Panc1 (cell line): ENCODE data around the gene NPDC1. TPM values are rescaled to one million over a fixed set of nuclear protein-coding genes. Genes with fewer than 3 reads are reported as not detected.

Experiments used
- ATAC-seq: fragments of 200-7000 bp; cut with Tn5 transposase; 2 replicates; pipeline ENCODE4 v1.9.1; 2020; ENCODE audit warnings: mild to moderate bottlenecking, moderate library complexity
- BruUV-seq: library from RNA; stranded (reverse); fragments of 400-500 nt; replicated peaks from 2 replicates; lab custom pipeline; 2021; lab: Mats Ljungman, UMichigan
- CTCF ChIA-PET: fragments of 300-600 bp; sonication (Branson Sonifier 250); formaldehyde crosslinking; loops from one replicate; lab custom pipeline; 2022; ENCODE audit warnings: antibody characterized with exemption; lab: Charles Lee
- POLR2A ChIA-PET: fragments of 300-600 bp; sonication (Branson Sonifier 250); formaldehyde crosslinking; loops from one replicate; lab custom pipeline; 2022; ENCODE audit warnings: antibody characterized with exemption; lab: Charles Lee
- DNase-seq: peaks from one replicate; pipeline ENCODE4 v3.0.0-alpha.2; 2010; ENCODE audit warnings: low read depth, low spot score
- H3K27ac ChIP-seq: 2 replicates; pipeline ENCODE4 v1.5.1; 2011; ENCODE audit warnings: mild to moderate bottlenecking, low read length, inconsistent platforms
- H3K27me3 ChIP-seq: fragments of 200-500 bp; sonication (Bioruptor generic); 2 replicates; pipeline ENCODE4 v1.6.0; 2014; ENCODE audit warnings: low read length, inconsistent platforms; ENCODE audit not compliant: control insufficient read depth, insufficient read depth
- H3K36me3 ChIP-seq: fragments of 200-500 bp; sonication (Bioruptor generic); 2 replicates; pipeline ENCODE4 v1.5.1; 2014; ENCODE audit warnings: inconsistent platforms, mild to moderate bottlenecking, low read length, moderate library complexity; ENCODE audit not compliant: control insufficient read depth, insufficient read depth
- H3K4me1 ChIP-seq: 2 replicates; pipeline ENCODE4 v1.5.1; 2011; ENCODE audit warnings: inconsistent platforms, mild to moderate bottlenecking, low read length, moderate library complexity; ENCODE audit not compliant: control insufficient read depth, insufficient read depth
- H3K4me3 ChIP-seq, 2 experiments: 2 replicates each; pipeline ENCODE4 v1.5.1; 2011 to 2012; ENCODE audit warnings: low read depth in 2 of 2, low read length in 2 of 2, mild to moderate bottlenecking in 2 of 2, inconsistent platforms in 1 of 2, moderate library complexity in 1 of 2
- H3K9me3 ChIP-seq: fragments of 200-500 bp; sonication (Bioruptor generic); 2 replicates; pipeline ENCODE4 v1.5.1; 2014; ENCODE audit warnings: low read depth, mild to moderate bottlenecking, inconsistent platforms, low read length, moderate library complexity; ENCODE audit not compliant: control insufficient read depth, insufficient read depth
- POLR2AphosphoS5 ChIP-seq: IDR thresholded peaks from 2 replicates; pipeline ENCODE4 v1.6.1; 2012; ENCODE audit warnings: mild to moderate bottlenecking, low read depth, low read length, moderate library complexity
- SIN3A ChIP-seq: IDR thresholded peaks from 2 replicates; pipeline ENCODE4 v1.6.1; 2012; ENCODE audit warnings: low read depth, mild to moderate bottlenecking, low read length, moderate library complexity, borderline replicate concordance; ENCODE audit not compliant: insufficient read depth
- TCF7L2 ChIP-seq: IDR thresholded peaks from 2 replicates; pipeline ENCODE4 v1.6.1; 2011; ENCODE audit warnings: mild to moderate bottlenecking, low read depth, low read length, inconsistent platforms
- in situ Hi-C: cut with HindIII; loops from 2 replicates; pipeline ENCODE4 v1.10.0; 2016; ENCODE audit warnings: low sequenced_read_pairs, low pct_unique_long_range_greater_than_20kb
- intact Hi-C: fragments of 100-400 bp; cut with micrococcal nuclease; formaldehyde crosslinking; loops from one replicate; pipeline ENCODE4 v1.10.0; 2022; ENCODE audit not compliant: unreplicated experiment
- total RNA-seq: library from RNA; stranded (reverse); gene quantifications from one replicate; pipeline ENCODE4 v1.2.1, GENCODE V29; 2021; ENCODE audit not compliant: unreplicated experiment
- TF ChIP-seq, protein P1 (sequence below): fragments of 450-650 bp; IDR thresholded peaks from 2 replicates; pipeline ENCODE4 v1.5.1; 2017; ENCODE audit warnings: mild to moderate bottlenecking
- TF ChIP-seq, protein P2 (sequence below), 2 experiments: IDR thresholded peaks; 2 replicates each; pipeline ENCODE4 v1.6.1; 2011 to 2012; ENCODE audit warnings: low read depth in 2 of 2, control low read depth in 1 of 2, low read length in 1 of 2, mild to moderate bottlenecking in 1 of 2, moderate library complexity in 1 of 2; ENCODE audit not compliant: insufficient read depth in 1 of 2

Gene NPDC1
- total RNA-seq, 1 experiment from 2014 or later, result 43.5 TPM

DNA sequence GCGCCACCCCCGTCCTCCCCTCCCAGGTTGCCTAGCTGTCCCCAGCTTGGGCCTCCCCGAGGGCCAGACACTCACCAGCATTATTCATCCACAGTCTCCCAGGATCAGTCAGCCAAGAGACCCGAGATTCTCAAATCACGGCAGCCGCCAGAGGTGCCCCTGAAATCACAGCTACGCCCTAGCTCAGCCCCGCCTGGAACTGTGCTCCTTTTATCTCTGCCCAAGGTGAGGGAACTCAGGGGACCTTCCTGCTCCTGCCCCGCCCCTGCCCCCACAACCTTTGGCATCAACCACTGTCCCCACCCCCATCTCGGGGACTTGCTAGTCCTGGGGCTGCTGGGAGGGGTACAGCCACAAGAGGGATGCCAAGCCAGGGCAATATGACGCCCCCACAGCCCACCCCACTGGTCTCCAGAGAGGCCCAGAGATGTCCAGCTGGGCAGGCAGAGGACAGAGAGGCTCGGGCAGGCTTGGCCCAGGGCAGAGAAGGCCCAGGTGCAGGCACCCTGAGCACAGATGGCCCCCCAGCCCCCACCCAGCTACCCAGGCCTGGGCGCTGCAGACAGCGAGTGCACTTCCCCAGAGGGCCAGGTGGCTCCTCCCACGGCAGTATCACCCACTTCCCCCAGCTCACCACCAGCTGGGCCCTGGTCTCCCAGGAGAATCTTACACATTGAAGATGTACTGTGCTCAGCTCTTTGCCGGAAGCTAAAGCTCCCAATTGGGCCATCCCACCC is 13.9 kb downstream of the NPDC1 start, which contains the start of gene FUT7:
FUT7 (minus strand) TSS at position 185 of the 737 bp plus-strand sequence; CDS start at position 88, 97 bp downstream.
- H3K9me3 ChIP-seq, result no peaks in the 10 kb centered on the region
- H3K36me3 ChIP-seq, result no peaks in the 10 kb centered on the region
- ATAC-seq (no peak), DNase-seq (no peak)
- ChIA-PET CTCF (interaction anchor here (0.5 to 0.7 kb wide), 3 partner anchors 33 to 113 kb away, joined by 3 to 8 read pairs (median 5); partner anchors contain the start of gene UAP1L1), POLR2A (no interaction called here)
- intact Hi-C loops (loop anchor here (10.0 kb wide), 1 partner anchor 87 kb away; the partner anchor contains the start of genes C8G and FBXW5), in situ Hi-C loops (no loop called here)
- H3K4me1 ChIP-seq, result peaks cover 17% of the 10 kb centered on the region
- H3K27me3 ChIP-seq, result no peaks in the 10 kb centered on the region
- no TSS peak for BruUV-seq
- H3K4me3 ChIP-seq, result no peak within 1 kb of the TSS
- H3K27ac ChIP-seq, result no peak within 1 kb of the TSS
- TF ChIP-seq POLR2AphosphoS5, result no peak
- TF ChIP-seq, protein P1, sequence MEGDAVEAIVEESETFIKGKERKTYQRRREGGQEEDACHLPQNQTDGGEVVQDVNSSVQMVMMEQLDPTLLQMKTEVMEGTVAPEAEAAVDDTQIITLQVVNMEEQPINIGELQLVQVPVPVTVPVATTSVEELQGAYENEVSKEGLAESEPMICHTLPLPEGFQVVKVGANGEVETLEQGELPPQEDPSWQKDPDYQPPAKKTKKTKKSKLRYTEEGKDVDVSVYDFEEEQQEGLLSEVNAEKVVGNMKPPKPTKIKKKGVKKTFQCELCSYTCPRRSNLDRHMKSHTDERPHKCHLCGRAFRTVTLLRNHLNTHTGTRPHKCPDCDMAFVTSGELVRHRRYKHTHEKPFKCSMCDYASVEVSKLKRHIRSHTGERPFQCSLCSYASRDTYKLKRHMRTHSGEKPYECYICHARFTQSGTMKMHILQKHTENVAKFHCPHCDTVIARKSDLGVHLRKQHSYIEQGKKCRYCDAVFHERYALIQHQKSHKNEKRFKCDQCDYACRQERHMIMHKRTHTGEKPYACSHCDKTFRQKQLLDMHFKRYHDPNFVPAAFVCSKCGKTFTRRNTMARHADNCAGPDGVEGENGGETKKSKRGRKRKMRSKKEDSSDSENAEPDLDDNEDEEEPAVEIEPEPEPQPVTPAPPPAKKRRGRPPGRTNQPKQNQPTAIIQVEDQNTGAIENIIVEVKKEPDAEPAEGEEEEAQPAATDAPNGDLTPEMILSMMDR, result no peak
- no peak for TF ChIP-seq SIN3A
- TF ChIP-seq, protein P2, sequence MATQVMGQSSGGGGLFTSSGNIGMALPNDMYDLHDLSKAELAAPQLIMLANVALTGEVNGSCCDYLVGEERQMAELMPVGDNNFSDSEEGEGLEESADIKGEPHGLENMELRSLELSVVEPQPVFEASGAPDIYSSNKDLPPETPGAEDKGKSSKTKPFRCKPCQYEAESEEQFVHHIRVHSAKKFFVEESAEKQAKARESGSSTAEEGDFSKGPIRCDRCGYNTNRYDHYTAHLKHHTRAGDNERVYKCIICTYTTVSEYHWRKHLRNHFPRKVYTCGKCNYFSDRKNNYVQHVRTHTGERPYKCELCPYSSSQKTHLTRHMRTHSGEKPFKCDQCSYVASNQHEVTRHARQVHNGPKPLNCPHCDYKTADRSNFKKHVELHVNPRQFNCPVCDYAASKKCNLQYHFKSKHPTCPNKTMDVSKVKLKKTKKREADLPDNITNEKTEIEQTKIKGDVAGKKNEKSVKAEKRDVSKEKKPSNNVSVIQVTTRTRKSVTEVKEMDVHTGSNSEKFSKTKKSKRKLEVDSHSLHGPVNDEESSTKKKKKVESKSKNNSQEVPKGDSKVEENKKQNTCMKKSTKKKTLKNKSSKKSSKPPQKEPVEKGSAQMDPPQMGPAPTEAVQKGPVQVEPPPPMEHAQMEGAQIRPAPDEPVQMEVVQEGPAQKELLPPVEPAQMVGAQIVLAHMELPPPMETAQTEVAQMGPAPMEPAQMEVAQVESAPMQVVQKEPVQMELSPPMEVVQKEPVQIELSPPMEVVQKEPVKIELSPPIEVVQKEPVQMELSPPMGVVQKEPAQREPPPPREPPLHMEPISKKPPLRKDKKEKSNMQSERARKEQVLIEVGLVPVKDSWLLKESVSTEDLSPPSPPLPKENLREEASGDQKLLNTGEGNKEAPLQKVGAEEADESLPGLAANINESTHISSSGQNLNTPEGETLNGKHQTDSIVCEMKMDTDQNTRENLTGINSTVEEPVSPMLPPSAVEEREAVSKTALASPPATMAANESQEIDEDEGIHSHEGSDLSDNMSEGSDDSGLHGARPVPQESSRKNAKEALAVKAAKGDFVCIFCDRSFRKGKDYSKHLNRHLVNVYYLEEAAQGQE (IDR thresholded peaks at IDR 0.05; ENCODE audit: insufficient read depth in 1 of 2, low read depth in 2 of 2, low read length in 1 of 2), result no peak
- TF ChIP-seq TCF7L2, result no peak

DNA sequence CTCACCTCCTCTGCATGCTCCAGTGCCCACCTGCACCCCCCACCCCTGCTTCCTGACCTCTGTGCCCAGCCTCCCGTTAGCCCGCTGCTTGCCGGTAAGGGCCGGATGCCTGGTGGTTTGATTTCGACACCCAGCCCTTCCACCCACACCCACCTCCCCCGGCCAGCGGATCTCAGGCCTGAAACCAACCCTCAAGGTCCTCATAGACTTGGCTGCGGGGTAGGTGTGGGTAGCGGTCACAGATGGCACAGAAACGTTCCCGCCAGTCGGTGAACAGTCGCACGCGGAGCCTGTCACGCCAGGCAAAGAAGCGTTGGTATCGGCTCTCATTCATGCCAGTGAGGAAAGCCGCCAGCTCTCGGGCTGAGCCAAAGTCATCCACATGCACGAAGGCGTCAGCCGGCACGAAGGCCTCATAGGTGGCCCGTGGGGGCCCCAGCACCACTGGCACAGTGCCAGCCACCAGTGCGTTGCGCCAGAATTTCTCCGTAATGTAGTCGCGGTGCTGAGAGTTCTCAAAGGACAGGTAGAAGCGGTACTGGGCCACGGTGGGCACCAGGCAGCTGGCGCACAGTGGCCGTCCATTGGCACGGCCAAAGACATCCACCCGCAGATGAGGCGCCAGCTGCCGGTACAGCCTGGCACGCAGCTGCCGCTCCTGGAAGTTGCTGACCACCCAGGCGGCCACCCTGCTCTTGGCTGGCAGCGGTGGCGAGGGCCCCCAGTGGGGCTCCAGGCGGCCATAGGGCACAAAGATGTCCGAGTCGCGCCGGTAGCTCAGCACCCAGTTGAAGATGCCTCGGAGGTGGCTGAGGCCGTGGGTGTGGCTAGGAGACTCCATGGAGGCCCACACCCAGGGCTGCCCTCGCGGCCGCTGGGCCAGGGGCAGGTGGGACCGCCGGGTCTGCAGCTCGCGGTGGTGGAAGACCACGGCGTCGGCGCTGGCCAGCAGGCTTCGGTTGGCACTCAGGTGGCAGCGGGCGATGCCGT is 15.1 kb downstream of the NPDC1 start:
- ChIA-PET POLR2A (no interaction called here), CTCF (no interaction called here)
- in situ Hi-C loops (no loop called here), intact Hi-C loops (loop anchor here (10.0 kb wide), 1 partner anchor 86 kb away; the partner anchor contains the start of genes C8G and FBXW5)
- Histone ChIP-seq H3K4me1 (peaks cover 22% of the 10 kb centered on the region), H3K27ac (no peak overlapping the region), H3K9me3 (no peaks in the 10 kb centered on the region), H3K36me3 (no peaks in the 10 kb centered on the region), H3K4me3 (no peak overlapping the region), H3K27me3 (no peaks in the 10 kb centered on the region)
- TF ChIP-seq, protein P2 (IDR thresholded peaks at IDR 0.05; ENCODE audit: insufficient read depth in 1 of 2, low read depth in 2 of 2, low read length in 1 of 2), result no peak
- TF ChIP-seq TCF7L2 (no peak), POLR2AphosphoS5 (no peak), SIN3A (no peak)
- TF ChIP-seq, protein P1, result no peak
- ATAC-seq (no peak), DNase-seq (no peak)
- BruUV-seq, result no TSS peak
